A549 (cell line): Measurements from ENCODE around the gene SPATS2.

ENCODE experiments used
- CEBPB ChIP-seq, 2 experiments: fragments of >200 bp in 1 of 2; sonication (Bioruptor Twin) in 1 of 2; formaldehyde crosslinking in 1 of 2; IDR thresholded peaks; 2 replicates each; pipeline ENCODE4 v1.6.1; 2012 to 2016
- CTCF ChIP-seq: fragments of >200 bp; sonication (Bioruptor Twin); formaldehyde crosslinking; IDR thresholded peaks from 3 replicates; pipeline ENCODE4 v1.5.1; 2016
- ZFP36 ChIP-seq: fragments of 450-650 bp; IDR thresholded peaks from 2 replicates; pipeline ENCODE4 v1.6.1; 2014; ENCODE audit warnings: borderline replicate concordance; ENCODE audit not compliant: partially characterized antibody

GRCh38 chr12:49548481-49548821, 181.2 kb downstream of the SPATS2 start:
- TF ChIP-seq CTCF = no peak
- TF ChIP-seq CEBPB (IDR thresholded peaks at IDR 0.05) = no peak
- no peak for TF ChIP-seq ZFP36
